Trophoblast cell (in vitro differentiated cells and primary cell): ENCODE measurements around the gene ATG9A.

ENCODE experiments used
- DNase-seq, 2 donors: peaks; one replicate each; pipeline ENCODE4 v3.0.0-alpha.2; 2016
- H2AFZ ChIP-seq: 2 replicates; pipeline ENCODE4 v1.6.1; 2013; ENCODE audit warnings: low read length, moderate library complexity, mild to moderate bottlenecking; ENCODE audit not compliant: insufficient read depth, poor library complexity
- H2AK5ac ChIP-seq: 2 replicates; pipeline ENCODE4 v1.6.1; 2013; ENCODE audit warnings: mild to moderate bottlenecking, low read length
- H2BK120ac ChIP-seq: 2 replicates; pipeline ENCODE4 v1.6.1; 2013; ENCODE audit warnings: low read length, mild to moderate bottlenecking, moderate library complexity; ENCODE audit not compliant: insufficient read depth, poor library complexity
- H2BK12ac ChIP-seq: 2 replicates; pipeline ENCODE4 v1.6.1; 2013; ENCODE audit warnings: mild to moderate bottlenecking, low read length, moderate library complexity
- H2BK5ac ChIP-seq: 2 replicates; pipeline ENCODE4 v1.6.1; 2013; ENCODE audit warnings: low read length, low read depth, moderate library complexity, mild to moderate bottlenecking; ENCODE audit not compliant: poor library complexity
- H3K14ac ChIP-seq: 2 replicates; pipeline ENCODE4 v1.6.1; 2013; ENCODE audit warnings: mild to moderate bottlenecking, low read length
- H3K18ac ChIP-seq: 2 replicates; pipeline ENCODE4 v1.6.1; 2013; ENCODE audit warnings: mild to moderate bottlenecking, low read length
- H3K23ac ChIP-seq: 2 replicates; pipeline ENCODE4 v1.6.1; 2013; ENCODE audit warnings: low read length
- H3K27ac ChIP-seq: 2 replicates; pipeline ENCODE4 v1.5.1; 2013; ENCODE audit warnings: low read depth, mild to moderate bottlenecking, inconsistent platforms, low read length, moderate library complexity
- H3K27me3 ChIP-seq: 2 replicates; pipeline ENCODE4 v1.6.1; 2013; ENCODE audit warnings: inconsistent platforms, mild to moderate bottlenecking, low read length, moderate library complexity; ENCODE audit not compliant: insufficient read depth
- H3K36me3 ChIP-seq, 2 experiments: 1 replicate in 1 of 2; 2 replicates in 1 of 2; pipeline ENCODE4 v1.6.1; 2013; ENCODE audit warnings: low read length in 2 of 2, mild to moderate bottlenecking in 2 of 2, moderate library complexity in 1 of 2; ENCODE audit not compliant: insufficient read depth in 2 of 2, control insufficient read depth in 1 of 2
- H3K4ac ChIP-seq: 2 replicates; pipeline ENCODE4 v1.6.1; 2013; ENCODE audit warnings: low read depth, mild to moderate bottlenecking, low read length, moderate library complexity
- H3K4me1 ChIP-seq, 2 experiments: 1 replicate in 1 of 2; 2 replicates in 1 of 2; pipeline ENCODE4 v1.6.1; 2013; ENCODE audit warnings: low read length in 2 of 2, mild to moderate bottlenecking in 2 of 2, moderate library complexity in 1 of 2; ENCODE audit not compliant: insufficient read depth in 2 of 2, control insufficient read depth in 1 of 2
- H3K4me2 ChIP-seq: 2 replicates; pipeline ENCODE4 v1.6.1; 2013; ENCODE audit warnings: inconsistent platforms, mild to moderate bottlenecking, low read length, moderate library complexity
- H3K4me3 ChIP-seq: 2 replicates; pipeline ENCODE4 v1.5.1; 2013; ENCODE audit warnings: mild to moderate bottlenecking, low read depth, low read length, inconsistent platforms
- H3K79me1 ChIP-seq: one replicate; pipeline ENCODE4 v1.6.1; 2013; ENCODE audit warnings: low read length
- H3K79me2 ChIP-seq: 2 replicates; pipeline ENCODE4 v1.6.1; 2013; ENCODE audit warnings: low read length, mild to moderate bottlenecking; ENCODE audit not compliant: control insufficient read depth, insufficient read depth, poor library complexity
- H3K9ac ChIP-seq: 2 replicates; pipeline ENCODE4 v1.6.1; 2013; ENCODE audit warnings: mild to moderate bottlenecking, low read length
- H3K9me3 ChIP-seq: 2 replicates; pipeline ENCODE4 v1.6.1; 2013; ENCODE audit warnings: low read depth, mild to moderate bottlenecking, control low read depth, inconsistent platforms, low read length; ENCODE audit not compliant: insufficient read depth
- H4K12ac ChIP-seq: 2 replicates; pipeline ENCODE4 v1.6.1; 2013; ENCODE audit warnings: low read depth, mild to moderate bottlenecking, low read length, moderate library complexity
- H4K8ac ChIP-seq: 2 replicates; pipeline ENCODE4 v1.6.1; 2013; ENCODE audit warnings: low read depth, mild to moderate bottlenecking, low read length, moderate library complexity
- H4K91ac ChIP-seq: one replicate; pipeline ENCODE4 v1.6.1; 2013; ENCODE audit warnings: low read depth, mild to moderate bottlenecking, low read length, moderate library complexity
- WGBS: extraction: QIAGEN DNeasy Blood & Tissue Kit; methylation state at CpG from one replicate; pipeline ENCODE4 v1.1.7; 2013; ENCODE audit warnings: missing lambda C conversion rate; ENCODE audit not compliant: insufficient read length, insufficient coverage; ENCODE audit errors: extremely low coverage; 5-methylcytosine and 5-hydroxymethylcytosine counted together

ATG9A gene

GRCh38 chr2:219223831-219224610 is 5.4 kb downstream of the ATG9A start:
- peaks cover 10 to 15% of the 10 kb centered on the region in 2 experiments for H3K4me1 ChIP-seq
- H3K14ac ChIP-seq: no peak overlapping the region
- no CpG with 5 or more reads among the region's 31 CpGs for WGBS
- no peak overlapping the region for H4K12ac ChIP-seq
- no peak overlapping the region for H2BK5ac ChIP-seq
- no peaks in the 10 kb centered on the region for H3K27me3 ChIP-seq
- no peak overlapping the region for H3K4ac ChIP-seq
- H3K9me3 ChIP-seq: no peaks in the 10 kb centered on the region
- no peak for DNase-seq
- H3K4me3 ChIP-seq: no peak overlapping the region
- no peak overlapping the region for H3K4me2 ChIP-seq
- H3K27ac ChIP-seq: no peak overlapping the region
- H4K91ac ChIP-seq: no peak overlapping the region
- no peak overlapping the region for H2AK5ac ChIP-seq
- no peak overlapping the region for H3K18ac ChIP-seq
- no peak overlapping the region for H4K8ac ChIP-seq
- no peak overlapping the region for H2BK120ac ChIP-seq
- no peak overlapping the region for H2AFZ ChIP-seq
- no peak overlapping the region for H3K9ac ChIP-seq
- no peak overlapping the region for H3K23ac ChIP-seq
- peaks cover 6% of the 10 kb centered on the region for H3K79me1 ChIP-seq
- H3K36me3 ChIP-seq: peaks cover 59 to 63% of the 10 kb centered on the region in 2 experiments
- H3K79me2 ChIP-seq: peaks cover 7% of the 10 kb centered on the region
- no peak overlapping the region for H2BK12ac ChIP-seq

- H2AK5ac ChIP-seq: no peak overlapping the region
- no peak overlapping the region for H3K18ac ChIP-seq
- no peak overlapping the region for H3K9ac ChIP-seq
- H4K91ac ChIP-seq: no peak overlapping the region
- H2BK5ac ChIP-seq: no peak overlapping the region
- H2AFZ ChIP-seq: no peak overlapping the region
- H3K4me3 ChIP-seq: no peak overlapping the region
- no peak for DNase-seq
- H3K79me2 ChIP-seq: peaks cover 8% of the 10 kb centered on the region
- no peak overlapping the region for H2BK120ac ChIP-seq
- H4K12ac ChIP-seq: no peak overlapping the region
- H4K8ac ChIP-seq: no peak overlapping the region
- no peak overlapping the region for H3K4me2 ChIP-seq
- peaks cover 59 to 63% of the 10 kb centered on the region in 2 experiments for H3K36me3 ChIP-seq
- no peaks in the 10 kb centered on the region for H3K9me3 ChIP-seq
- H3K79me1 ChIP-seq: peaks cover 12% of the 10 kb centered on the region
- peaks cover 10 to 13% of the 10 kb centered on the region in 2 experiments for H3K4me1 ChIP-seq
- WGBS: no CpG with 5 or more reads among the region's 16 CpGs
- H3K27ac ChIP-seq: no peak overlapping the region
- H3K27me3 ChIP-seq: no peaks in the 10 kb centered on the region
- no peak overlapping the region for H3K14ac ChIP-seq
- no peak overlapping the region for H3K4ac ChIP-seq
- H2BK12ac ChIP-seq: no peak overlapping the region
- no peak overlapping the region for H3K23ac ChIP-seq
Measured at GRCh38 chr2:219221957-219222518, 7.4 kb downstream of the ATG9A start.

- no CpG with 5 or more reads among the region's 19 CpGs for WGBS
- no peak overlapping the region for H4K12ac ChIP-seq
- H2AFZ ChIP-seq: no peak overlapping the region
- H3K36me3 ChIP-seq: peaks cover 59 to 61% of the 10 kb centered on the region in 2 experiments
- no peaks in the 10 kb centered on the region for H3K9me3 ChIP-seq
- H3K4me2 ChIP-seq: no peak overlapping the region
- no peak overlapping the region for H3K27ac ChIP-seq
- peaks cover 12% of the 10 kb centered on the region for H3K79me1 ChIP-seq
- no peak overlapping the region for H3K23ac ChIP-seq
- DNase-seq: no peak
- H3K9ac ChIP-seq: no peak overlapping the region
- H2BK12ac ChIP-seq: no peak overlapping the region
- no peak overlapping the region for H4K8ac ChIP-seq
- H3K18ac ChIP-seq: no peak overlapping the region
- H2BK5ac ChIP-seq: no peak overlapping the region
- H3K27me3 ChIP-seq: no peaks in the 10 kb centered on the region
- peaks cover 8% of the 10 kb centered on the region for H3K79me2 ChIP-seq
- no peak overlapping the region for H3K4me3 ChIP-seq
- peaks cover 10 to 15% of the 10 kb centered on the region in 2 experiments for H3K4me1 ChIP-seq
- no peak overlapping the region for H3K4ac ChIP-seq
- no peak overlapping the region for H2BK120ac ChIP-seq
- no peak overlapping the region for H3K14ac ChIP-seq
- H2AK5ac ChIP-seq: no peak overlapping the region
- H4K91ac ChIP-seq: no peak overlapping the region
Measured at GRCh38 chr2:219220652-219221402, 8.6 kb downstream of the ATG9A start.

- Histone ChIP-seq H2AK5ac (no peak overlapping the region), H3K23ac (no peak overlapping the region), H2BK12ac (no peak overlapping the region), H3K4ac (no peak overlapping the region), H4K8ac (no peak overlapping the region), H3K9ac (no peak overlapping the region), H3K36me3 (peaks cover 50 to 53% of the 10 kb centered on the region in 2 experiments), H3K79me1 (peaks cover 12% of the 10 kb centered on the region), H3K27ac (no peak overlapping the region), H2BK5ac (no peak overlapping the region), H3K4me3 (no peak overlapping the region), H4K12ac (no peak overlapping the region), H3K27me3 (no peaks in the 10 kb centered on the region), H3K18ac (no peak overlapping the region), H3K14ac (no peak overlapping the region), H3K79me2 (peaks cover 8% of the 10 kb centered on the region), H3K4me1 (peaks cover 10 to 15% of the 10 kb centered on the region in 2 experiments), H3K9me3 (no peaks in the 10 kb centered on the region), H3K4me2 (no peak overlapping the region), H2AFZ (no peak overlapping the region), H2BK120ac (no peak overlapping the region), H4K91ac (no peak overlapping the region)
- WGBS: no CpG with 5 or more reads among the region's 18 CpGs
- DNase-seq: no peak
Measured at GRCh38 chr2:219219784-219220532, 9.5 kb downstream of the ATG9A start.
